ENCODE data around the gene TLX3.

GRCh38 chr5:171351536-171352073 lies 42.6 kb downstream of the TLX3 start:
- TF ChIP-seq GATA2 (IDR thresholded peaks at IDR 0.05; ENCODE audit: low read depth, low read length) (no peak), GATA3 (IDR thresholded peaks at IDR 0.05; ENCODE audit: low read depth, low read length) (no peak)

All from SH-SY5Y (cell line).